Central memory CD8-positive, alpha-beta T cell (primary cell): ENCODE results near the gene ELN.

Experiments
- ATAC-seq: fragments of 150-1000 bp; cut with Tn5 transposase; replicated peaks from 2 replicates; pipeline ENCODE4 v1.10.0; 2022; ENCODE audit warnings: mild to moderate bottlenecking, moderate FRiP score, moderate number of reproducible peaks; ENCODE audit not compliant: poor library complexity, severe bottlenecking; ENCODE audit errors: extremely low read depth
- DNase-seq, 2 donors: peaks; one replicate each; pipeline ENCODE4 v3.0.0; 2021; ENCODE audit warnings: low spot score in 2 of 2
- H3K27ac Mint-ChIP-seq: one replicate; pipeline ENCODE4 v1.8.0; 2022; ENCODE audit warnings: low read depth, mild to moderate bottlenecking, moderate library complexity, mixed read lengths
- H3K27me3 Mint-ChIP-seq: one replicate; pipeline ENCODE4 v1.8.0; 2022; ENCODE audit warnings: mixed read lengths
- H3K36me3 Mint-ChIP-seq: one replicate; pipeline ENCODE4 v1.8.0; 2022; ENCODE audit warnings: mild to moderate bottlenecking, moderate library complexity, mixed read lengths; ENCODE audit not compliant: insufficient read depth
- H3K4me1 Mint-ChIP-seq: one replicate; pipeline ENCODE4 v1.8.0; 2022; ENCODE audit warnings: mixed read lengths
- H3K4me3 Mint-ChIP-seq: one replicate; pipeline ENCODE4 v1.8.0; 2022; ENCODE audit warnings: mild to moderate bottlenecking, moderate library complexity, mixed read lengths
- H3K9me3 Mint-ChIP-seq: one replicate; pipeline ENCODE4 v1.8.0; 2022; ENCODE audit warnings: mixed read lengths

The ELN gene

DNA sequence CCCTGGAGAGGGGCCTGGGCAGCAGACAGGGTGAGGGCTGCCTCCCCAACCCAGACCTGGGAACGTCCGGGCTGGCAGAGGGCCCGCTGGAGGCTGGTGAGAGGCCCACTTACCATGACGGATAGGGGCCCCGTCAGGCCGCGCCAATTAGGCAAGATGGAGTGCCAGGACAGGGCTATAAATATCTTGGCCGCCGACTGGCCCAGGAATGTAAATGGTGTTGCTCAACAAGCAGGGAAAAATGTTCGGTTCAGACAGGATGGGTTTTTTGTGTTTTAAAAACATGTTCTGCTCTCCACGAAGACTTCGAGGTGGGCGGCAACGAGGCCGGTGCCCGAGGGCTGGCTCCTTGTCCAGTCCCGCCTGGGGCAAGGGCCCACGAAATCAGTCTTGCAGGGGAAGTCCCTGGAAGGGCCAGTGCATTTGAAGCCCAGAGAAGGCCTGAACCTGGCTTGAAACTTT is 35.8 kb upstream of the ELN start:
- Mint-ChIP-seq H3K27ac (no peak overlapping the region), H3K9me3 (peaks cover 12% of the 10 kb centered on the region), H3K36me3 (no peaks in the 10 kb centered on the region), H3K4me1 (no peaks in the 10 kb centered on the region), H3K4me3 (no peak overlapping the region), H3K27me3 (peaks cover 11% of the 10 kb centered on the region)
- DNase-seq: no peak
- ATAC-seq: no peak

GRCh38 chr7:73994023-73994422 is 34.0 kb upstream of the ELN start:
- DNase-seq: no peak

GRCh38 chr7:73994761-73995160 is 33.2 kb upstream of the ELN start:
- DNase-seq (no peak), ATAC-seq (no peak)
- Mint-ChIP-seq H3K4me1 (no peaks in the 10 kb centered on the region), H3K36me3 (no peaks in the 10 kb centered on the region), H3K4me3 (no peak overlapping the region), H3K27ac (no peak overlapping the region), H3K9me3 (peaks cover 12% of the 10 kb centered on the region), H3K27me3 (peaks cover 16% of the 10 kb centered on the region)

More at GRCh38 chr7:73994023-73994422, 34.0 kb upstream of the ELN start:
- peaks cover 16% of the 10 kb centered on the region for H3K27me3 Mint-ChIP-seq
- no peak for ATAC-seq
- H3K27ac Mint-ChIP-seq: no peak overlapping the region
- peaks cover 12% of the 10 kb centered on the region for H3K9me3 Mint-ChIP-seq
- no peaks in the 10 kb centered on the region for H3K36me3 Mint-ChIP-seq
- no peak overlapping the region for H3K4me3 Mint-ChIP-seq
- H3K4me1 Mint-ChIP-seq: no peaks in the 10 kb centered on the region

- DNase-seq (no peak), ATAC-seq (no peak)
- H3K36me3 Mint-ChIP-seq: no peaks in the 10 kb centered on the region
- H3K27me3 Mint-ChIP-seq: peaks cover 16% of the 10 kb centered on the region
- peaks cover 12% of the 10 kb centered on the region for H3K9me3 Mint-ChIP-seq
- no peak overlapping the region for H3K4me3 Mint-ChIP-seq
- no peaks in the 10 kb centered on the region for H3K4me1 Mint-ChIP-seq
- no peak overlapping the region for H3K27ac Mint-ChIP-seq
These were observed 32.6 kb upstream of the ELN start for GRCh38 chr7:73995330-73995729.

GRCh38 chr7:73995821-73996511 is 32.0 kb upstream of the ELN start:
- no peak overlapping the region for H3K4me3 Mint-ChIP-seq
- peaks cover 16% of the 10 kb centered on the region for H3K27me3 Mint-ChIP-seq
- no peaks in the 10 kb centered on the region for H3K36me3 Mint-ChIP-seq
- peaks cover 12% of the 10 kb centered on the region for H3K9me3 Mint-ChIP-seq
- no peak overlapping the region for H3K27ac Mint-ChIP-seq
- DNase-seq (no peak), ATAC-seq (no peak)
- H3K4me1 Mint-ChIP-seq: no peaks in the 10 kb centered on the region

DNA sequence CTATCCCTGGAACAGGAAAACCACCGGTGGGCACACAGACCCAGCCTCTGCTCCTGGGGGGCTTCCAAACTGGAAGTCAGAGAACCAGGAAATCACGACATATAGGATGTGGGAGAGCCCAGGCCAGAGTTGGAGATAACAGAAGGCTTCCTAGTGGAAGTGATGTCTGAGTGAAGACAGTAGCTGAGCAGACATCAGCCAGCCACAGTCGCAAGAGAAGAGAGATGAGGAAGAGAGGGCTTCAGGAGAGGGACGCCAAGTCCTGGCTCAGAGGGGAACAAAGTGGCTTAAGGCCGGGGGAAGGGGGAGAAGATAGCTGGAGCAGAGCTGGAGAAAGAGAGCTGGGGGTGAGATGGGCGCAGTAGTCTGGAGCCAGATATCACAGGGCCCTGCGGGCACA is 30.9 kb upstream of the ELN start:
- Mint-ChIP-seq H3K27me3 (peaks cover 16% of the 10 kb centered on the region), H3K9me3 (peaks cover 12% of the 10 kb centered on the region), H3K36me3 (no peaks in the 10 kb centered on the region), H3K4me3 (no peak overlapping the region), H3K27ac (no peak overlapping the region), H3K4me1 (no peaks in the 10 kb centered on the region)
- ATAC-seq (no peak), DNase-seq (no peak)

DNA sequence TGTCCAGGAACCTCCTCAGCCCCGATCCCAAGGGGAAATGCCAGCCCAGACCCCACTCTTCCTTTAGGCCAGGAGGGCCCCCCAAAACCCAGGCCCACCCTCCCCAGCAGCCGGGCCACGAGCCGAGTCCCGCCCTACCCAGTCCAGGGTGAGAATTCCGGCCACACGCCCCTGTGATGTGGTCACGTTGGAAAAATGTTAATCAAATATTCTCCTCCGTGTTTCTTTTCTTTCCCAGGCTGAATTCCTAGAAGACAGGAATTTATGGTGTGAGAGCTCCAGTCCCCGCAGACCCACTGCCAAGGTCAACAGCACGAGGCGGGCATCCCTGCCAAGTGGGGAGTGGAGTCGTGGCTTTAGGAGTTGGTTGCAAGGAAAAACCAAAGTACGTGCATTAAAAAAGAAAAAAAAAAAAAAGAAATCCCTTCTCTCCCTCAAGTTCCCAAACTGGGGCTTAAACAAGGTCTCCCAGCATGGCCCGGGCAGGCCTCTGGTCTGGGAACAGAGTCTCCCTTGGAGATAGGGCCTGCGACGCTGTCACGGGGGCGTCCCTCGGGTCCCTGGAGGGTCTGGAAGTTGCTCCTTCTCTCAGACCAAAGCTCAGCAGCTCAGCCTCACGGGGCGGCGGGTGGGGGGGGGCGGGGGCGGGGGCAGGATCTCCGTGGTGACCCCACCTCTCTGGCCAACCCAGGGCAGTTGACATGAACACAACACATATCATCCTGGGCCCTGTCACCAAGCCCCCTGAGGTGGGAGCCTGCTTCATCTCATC is 28.1 kb upstream of the ELN start:
- H3K27me3 Mint-ChIP-seq: peaks cover 16% of the 10 kb centered on the region
- DNase-seq (no peak), ATAC-seq (no peak)
- H3K4me3 Mint-ChIP-seq: no peak overlapping the region
- peaks cover under 1% of the 10 kb centered on the region for H3K9me3 Mint-ChIP-seq
- no peaks in the 10 kb centered on the region for H3K36me3 Mint-ChIP-seq
- H3K27ac Mint-ChIP-seq: no peak overlapping the region
- H3K4me1 Mint-ChIP-seq: peaks cover 7% of the 10 kb centered on the region

DNA sequence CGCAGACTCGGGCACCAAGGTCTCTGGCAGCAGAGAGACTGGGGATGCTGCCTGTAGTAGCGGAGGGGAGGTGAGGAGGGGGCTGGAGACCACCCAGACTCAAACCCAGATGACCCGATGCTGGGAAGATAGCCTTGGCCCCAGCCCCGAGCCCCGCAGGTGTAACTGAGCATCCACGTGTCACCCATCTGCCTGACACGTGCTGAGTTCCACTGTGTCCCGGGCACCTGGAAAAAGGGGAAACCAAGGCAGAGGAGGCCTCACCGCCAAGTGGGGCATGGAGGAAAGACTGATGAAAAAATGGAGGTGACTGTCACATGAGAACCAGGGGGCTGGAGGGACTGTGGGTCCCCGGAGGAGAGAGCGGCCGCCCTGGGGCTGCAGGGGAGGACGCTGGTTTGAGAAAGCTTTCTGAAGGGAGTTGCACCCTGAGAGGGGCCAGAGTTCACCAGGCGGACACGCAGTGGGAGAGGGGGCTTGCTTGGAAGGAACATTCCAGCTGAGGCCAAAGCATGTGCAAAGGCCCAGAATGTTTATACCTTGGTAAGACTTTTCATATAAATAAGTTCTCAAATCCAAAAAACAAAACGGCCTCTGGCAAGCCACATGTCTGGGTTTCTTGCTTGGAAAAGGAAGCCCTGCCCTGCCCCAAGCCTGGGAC is 27.4 kb upstream of the ELN start:
- H3K27me3 Mint-ChIP-seq: peaks cover 16% of the 10 kb centered on the region
- no peaks in the 10 kb centered on the region for H3K9me3 Mint-ChIP-seq
- no peak overlapping the region for H3K27ac Mint-ChIP-seq
- DNase-seq (no peak), ATAC-seq (no peak)
- H3K36me3 Mint-ChIP-seq: no peaks in the 10 kb centered on the region
- H3K4me1 Mint-ChIP-seq: peaks cover 7% of the 10 kb centered on the region
- no peak overlapping the region for H3K4me3 Mint-ChIP-seq

DNA sequence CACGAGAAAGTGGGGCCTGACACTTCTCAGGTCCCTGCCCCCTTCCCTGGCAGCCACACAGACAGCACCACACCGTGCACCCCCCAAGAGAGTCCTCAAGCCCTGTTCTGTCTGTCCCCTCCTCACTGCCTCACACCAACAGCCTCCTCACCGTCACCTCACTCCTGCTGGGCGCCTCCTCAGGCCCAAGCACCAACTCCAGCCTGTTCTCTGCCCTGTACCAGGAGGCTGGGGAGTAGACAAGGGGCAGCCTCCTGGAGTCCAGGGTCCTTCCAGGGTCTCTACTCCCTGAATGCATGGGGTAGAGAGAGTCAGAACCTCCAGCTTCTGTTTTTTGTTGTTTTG is 26.9 kb upstream of the ELN start:
- Mint-ChIP-seq H3K27ac (no peak overlapping the region), H3K36me3 (no peaks in the 10 kb centered on the region)

GRCh38 chr7:74002474-74003017 is 25.4 kb upstream of the ELN start:
- Mint-ChIP-seq H3K27me3 (peaks cover under 1% of the 10 kb centered on the region), H3K9me3 (no peaks in the 10 kb centered on the region), H3K27ac (no peak overlapping the region), H3K4me1 (peaks cover 7% of the 10 kb centered on the region), H3K36me3 (no peaks in the 10 kb centered on the region), H3K4me3 (no peak overlapping the region)
- DNase-seq (no peak), ATAC-seq (no peak)

More for the DNA sequence above, 26.9 kb upstream of the ELN start:
- Mint-ChIP-seq H3K4me1 (peaks cover 7% of the 10 kb centered on the region), H3K4me3 (no peak overlapping the region), H3K9me3 (no peaks in the 10 kb centered on the region), H3K27me3 (peaks cover 15% of the 10 kb centered on the region)
- ATAC-seq (no peak), DNase-seq (no peak)

DNA sequence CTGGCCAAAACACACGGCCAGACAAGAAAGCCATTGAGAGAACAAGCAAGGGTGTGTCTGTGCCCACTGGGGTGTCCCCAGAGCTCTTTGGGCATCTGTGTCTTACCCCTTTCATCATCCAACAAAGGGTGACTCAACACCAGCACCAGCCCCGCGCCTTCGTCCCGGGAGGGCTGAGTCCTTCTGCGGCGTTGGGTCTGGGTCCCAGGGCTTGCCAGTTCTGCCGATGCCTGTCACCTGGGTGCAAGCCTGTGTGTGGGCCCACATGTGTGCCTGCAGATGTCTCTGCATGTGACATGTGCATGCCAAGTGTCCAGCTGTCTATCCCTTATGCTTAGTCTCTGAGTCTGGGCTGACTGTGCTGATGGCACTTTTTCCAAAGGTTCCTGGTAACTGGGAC is 24.4 kb upstream of the ELN start:
- Mint-ChIP-seq H3K4me3 (no peak overlapping the region), H3K36me3 (no peaks in the 10 kb centered on the region), H3K4me1 (peaks cover 7% of the 10 kb centered on the region), H3K27me3 (no peaks in the 10 kb centered on the region), H3K9me3 (no peaks in the 10 kb centered on the region), H3K27ac (no peak overlapping the region)
- DNase-seq (no peak), ATAC-seq (no peak)

GRCh38 chr7:74006032-74006431 is 21.9 kb upstream of the ELN start:
- H3K36me3 Mint-ChIP-seq: no peaks in the 10 kb centered on the region
- H3K27ac Mint-ChIP-seq: no peak overlapping the region
- no peak for DNase-seq
- H3K9me3 Mint-ChIP-seq: no peaks in the 10 kb centered on the region
- H3K27me3 Mint-ChIP-seq: peaks cover 10% of the 10 kb centered on the region
- H3K4me1 Mint-ChIP-seq: peaks cover 7% of the 10 kb centered on the region
- no peak overlapping the region for H3K4me3 Mint-ChIP-seq
- ATAC-seq: no peak
